GM19193 (cell line): ENCODE measurements around the gene EPHA1.

Source experiments
- POLR2A ChIP-seq: IDR thresholded peaks from 4 replicates; pipeline ENCODE4 v1.6.1; 2011; ENCODE audit not compliant: insufficient read depth, insufficient read length; ENCODE audit errors: extremely low read depth

The EPHA1 gene

GRCh38 chr7:143396182-143396581 is 12.5 kb downstream of the EPHA1 start:
- TF ChIP-seq POLR2A = no peak

- no peak for TF ChIP-seq POLR2A
Observed at GRCh38 chr7:143395187-143396149, 13.2 kb downstream of the EPHA1 start.

GRCh38 chr7:143394777-143395176 is 13.9 kb downstream of the EPHA1 start:
- no peak for TF ChIP-seq POLR2A

GRCh38 chr7:143394068-143394467 is 14.6 kb downstream of the EPHA1 start:
- no peak for TF ChIP-seq POLR2A

GRCh38 chr7:143393267-143394041 is 15.2 kb downstream of the EPHA1 start:
- TF ChIP-seq POLR2A = no peak

GRCh38 chr7:143392875-143393266 is 15.8 kb downstream of the EPHA1 start:
- TF ChIP-seq POLR2A = no peak

- TF ChIP-seq POLR2A = peak; percentile 21
Observed at GRCh38 chr7:143391462-143392404, 16.9 kb downstream of the EPHA1 start.

GRCh38 chr7:143390773-143391317 is 17.8 kb downstream of the EPHA1 start:
- no peak for TF ChIP-seq POLR2A

- no peak for TF ChIP-seq POLR2A
Observed at GRCh38 chr7:143390104-143390772, 18.4 kb downstream of the EPHA1 start.

GRCh38 chr7:143389316-143390103 is 19.1 kb downstream of the EPHA1 start:
- TF ChIP-seq POLR2A = no peak

- TF ChIP-seq POLR2A = no peak
Observed at GRCh38 chr7:143388491-143389101, 20.1 kb downstream of the EPHA1 start.

- TF ChIP-seq POLR2A = no peak
Observed at GRCh38 chr7:143388051-143388450, 20.6 kb downstream of the EPHA1 start.
